Smooth muscle cell (in vitro differentiated cells): ENCODE results near the gene INCA1. TPM values are rescaled to one million over a fixed set of nuclear protein-coding genes. Genes with fewer than 3 reads are reported as not detected.

Experiments
- DNase-seq: peaks from one replicate; lab custom pipeline; 2025; ENCODE audit not compliant: unreplicated experiment; lab: John Stamatoyannopoulos, UW
- H2AFZ ChIP-seq: fragments of 200-600 bp; sonication (generic); 2 replicates; pipeline ENCODE4 v1.6.0; 2016; ENCODE audit warnings: antibody characterized with exemption, low read depth, mild to moderate bottlenecking
- H3F3A ChIP-seq: fragments of 200-600 bp; sonication (generic); 2 replicates; pipeline ENCODE4 v1.6.0; 2017; ENCODE audit warnings: antibody characterized with exemption, low read depth
- H3K27ac ChIP-seq: fragments of 200-600 bp; sonication (generic); 2 replicates; pipeline ENCODE4 v1.5.1; 2016; ENCODE audit warnings: low read depth, mild to moderate bottlenecking
- H3K27me3 ChIP-seq: fragments of 200-600 bp; sonication (generic); 2 replicates; pipeline ENCODE4 v1.6.1; 2016; ENCODE audit warnings: low read depth, mild to moderate bottlenecking
- H3K36me3 ChIP-seq: fragments of 200-600 bp; sonication (generic); 2 replicates; pipeline ENCODE4 v1.5.1; 2016; ENCODE audit warnings: low read depth
- H3K4me1 ChIP-seq: fragments of 200-600 bp; sonication (generic); 2 replicates; pipeline ENCODE4 v1.5.1; 2016; ENCODE audit warnings: low read depth
- H3K4me2 ChIP-seq: fragments of 200-600 bp; sonication (generic); 2 replicates; pipeline ENCODE4 v1.6.0; 2016; ENCODE audit warnings: mild to moderate bottlenecking
- H3K4me3 ChIP-seq: fragments of 200-600 bp; sonication (generic); 2 replicates; pipeline ENCODE4 v1.5.1; 2016; ENCODE audit warnings: mild to moderate bottlenecking
- H3K79me2 ChIP-seq: fragments of 200-600 bp; sonication (generic); 2 replicates; pipeline ENCODE4 v1.6.0; 2016; ENCODE audit warnings: low read depth, mild to moderate bottlenecking
- H3K9ac ChIP-seq: fragments of 200-600 bp; sonication (generic); 2 replicates; pipeline ENCODE4 v1.6.0; 2016; ENCODE audit warnings: low read depth
- H3K9me3 ChIP-seq: fragments of 200-600 bp; sonication (generic); replicated peaks from 2 replicates; pipeline ENCODE4 v1.5.1; 2016; ENCODE audit warnings: low read depth
- H4K20me1 ChIP-seq: fragments of 200-600 bp; sonication (generic); 2 replicates; pipeline ENCODE4 v1.6.0; 2016; ENCODE audit warnings: low read depth
- WGBS: methylation state at CpG from one replicate; pipeline ENCODE4 v1.1.7; 2016; ENCODE audit warnings: low lambda C conversion rate; 5-methylcytosine and 5-hydroxymethylcytosine counted together
- polyA plus RNA-seq: library from polyadenylated mRNA; unstranded; fragments of >200 nt; fragmentation: Nextera tagmentation; extraction: Ambion mirVana; gene quantifications from 2 replicates; pipeline ENCODE4 v1.2.1, GENCODE V29; 2016
- total RNA-seq: library from RNA; depleted of rRNA; stranded (reverse); fragments of >200 nt; gene quantifications from 2 replicates; pipeline ENCODE4 v1.2.3, GENCODE V29; 2014
- TF ChIP-seq, protein P1 (sequence below): fragments of 200-600 bp; sonication (generic); IDR thresholded peaks from 2 replicates; pipeline ENCODE4 v1.5.1; 2017; ENCODE audit warnings: borderline replicate concordance, mild to moderate bottlenecking, antibody characterized with exemption; ENCODE audit not compliant: insufficient read depth, poor library complexity, severe bottlenecking

Gene INCA1
- total and polyA plus RNA-seq, 2 experiments from 2014 or later: 1.4 TPM; not detected in 1

GRCh38 chr17:4974115-4974670 lies 23.1 kb downstream of the INCA1 start:
- Histone ChIP-seq H3F3A (peaks cover 3% of the 10 kb centered on the region), H3K9me3 (no peaks in the 10 kb centered on the region), H2AFZ (no peak overlapping the region), H3K4me3 (no peak overlapping the region), H3K27ac (no peak overlapping the region), H3K4me2 (no peak overlapping the region), H3K27me3 (no peaks in the 10 kb centered on the region), H3K79me2 (peaks cover 24% of the 10 kb centered on the region), H4K20me1 (peaks cover 49% of the 10 kb centered on the region), H3K36me3 (no peaks in the 10 kb centered on the region), H3K9ac (no peak overlapping the region), H3K4me1 (peaks cover 5% of the 10 kb centered on the region)
- no peak for DNase-seq
- TF ChIP-seq, protein P1, sequence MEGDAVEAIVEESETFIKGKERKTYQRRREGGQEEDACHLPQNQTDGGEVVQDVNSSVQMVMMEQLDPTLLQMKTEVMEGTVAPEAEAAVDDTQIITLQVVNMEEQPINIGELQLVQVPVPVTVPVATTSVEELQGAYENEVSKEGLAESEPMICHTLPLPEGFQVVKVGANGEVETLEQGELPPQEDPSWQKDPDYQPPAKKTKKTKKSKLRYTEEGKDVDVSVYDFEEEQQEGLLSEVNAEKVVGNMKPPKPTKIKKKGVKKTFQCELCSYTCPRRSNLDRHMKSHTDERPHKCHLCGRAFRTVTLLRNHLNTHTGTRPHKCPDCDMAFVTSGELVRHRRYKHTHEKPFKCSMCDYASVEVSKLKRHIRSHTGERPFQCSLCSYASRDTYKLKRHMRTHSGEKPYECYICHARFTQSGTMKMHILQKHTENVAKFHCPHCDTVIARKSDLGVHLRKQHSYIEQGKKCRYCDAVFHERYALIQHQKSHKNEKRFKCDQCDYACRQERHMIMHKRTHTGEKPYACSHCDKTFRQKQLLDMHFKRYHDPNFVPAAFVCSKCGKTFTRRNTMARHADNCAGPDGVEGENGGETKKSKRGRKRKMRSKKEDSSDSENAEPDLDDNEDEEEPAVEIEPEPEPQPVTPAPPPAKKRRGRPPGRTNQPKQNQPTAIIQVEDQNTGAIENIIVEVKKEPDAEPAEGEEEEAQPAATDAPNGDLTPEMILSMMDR: no peak
- 92% methylated on average over 9 of the region's 9 CpGs for WGBS

DNA sequence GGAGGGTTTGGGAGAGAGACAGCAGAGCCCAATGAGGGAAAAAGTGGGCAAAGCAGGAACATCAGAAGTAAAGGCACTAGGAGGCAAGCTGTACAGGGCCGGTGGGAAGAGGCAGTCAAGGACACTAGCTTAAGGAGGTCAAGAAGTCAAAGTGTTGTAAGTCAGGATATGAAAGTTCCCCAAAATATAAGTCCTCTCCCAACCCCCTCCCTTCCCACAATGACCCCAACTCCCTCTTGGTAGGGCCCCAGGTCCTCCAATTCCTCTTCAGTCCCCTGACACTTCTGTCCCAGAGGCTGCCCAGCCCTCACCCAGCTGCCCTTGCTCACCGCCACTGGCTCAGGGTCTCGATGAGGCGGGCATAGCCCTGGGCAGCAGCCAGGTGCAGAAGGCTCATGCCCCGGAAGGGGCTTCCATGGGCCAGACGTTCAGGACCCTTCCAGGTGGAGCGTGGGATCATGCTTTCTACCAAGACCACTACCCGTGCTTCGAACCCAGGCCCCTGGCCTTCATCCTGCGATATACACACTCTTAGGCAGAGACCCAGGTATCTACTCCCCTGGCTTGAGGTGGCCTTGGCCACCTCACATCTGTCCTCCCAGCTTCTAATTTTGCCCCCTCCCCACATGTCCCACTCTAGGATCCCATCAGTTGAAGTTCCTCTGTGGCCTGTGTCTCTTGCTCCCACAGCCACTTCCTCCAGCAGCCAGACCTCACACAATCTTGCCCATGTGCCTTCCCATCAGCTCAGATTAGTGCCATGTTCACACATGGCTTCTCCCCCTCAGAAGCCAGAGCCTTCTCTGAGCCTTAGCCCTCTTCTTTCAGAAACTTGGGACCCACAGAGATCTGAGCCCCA lies 23.8 kb downstream of the INCA1 start:
- Histone ChIP-seq H3K79me2 (peaks cover 24% of the 10 kb centered on the region), H3K27me3 (no peaks in the 10 kb centered on the region), H3K36me3 (no peaks in the 10 kb centered on the region), H4K20me1 (peaks cover 49% of the 10 kb centered on the region), H3K4me1 (peaks cover 5% of the 10 kb centered on the region), H3K4me3 (no peak overlapping the region), H3K27ac (no peak overlapping the region), H2AFZ (no peak overlapping the region), H3F3A (peaks cover 3% of the 10 kb centered on the region), H3K4me2 (no peak overlapping the region), H3K9me3 (no peaks in the 10 kb centered on the region), H3K9ac (no peak overlapping the region)
- DNase-seq: no peak
- 96% methylated on average over 10 of the region's 10 CpGs for WGBS
- TF ChIP-seq, protein P1: no peak

- Histone ChIP-seq H3K79me2 (peaks cover 24% of the 10 kb centered on the region), H3K9ac (no peak overlapping the region)
Observed at GRCh38 chr17:4972752-4973151, 24.6 kb downstream of the INCA1 start.

More at GRCh38 chr17:4972752-4973151, 24.6 kb downstream of the INCA1 start:
- no peak overlapping the region for H3K27ac ChIP-seq
- no peak overlapping the region for H3K4me3 ChIP-seq
- H3K36me3 ChIP-seq: no peaks in the 10 kb centered on the region
- WGBS: 48% methylated on average over 10 of the region's 12 CpGs
- H4K20me1 ChIP-seq: peaks cover 49% of the 10 kb centered on the region
- H2AFZ ChIP-seq: no peak overlapping the region
- no peaks in the 10 kb centered on the region for H3K27me3 ChIP-seq
- no peaks in the 10 kb centered on the region for H3K9me3 ChIP-seq
- peaks cover 5% of the 10 kb centered on the region for H3K4me1 ChIP-seq
- TF ChIP-seq, protein P1: no peak
- DNase-seq: no peak
- H3K4me2 ChIP-seq: no peak overlapping the region
- H3F3A ChIP-seq: peaks cover 3% of the 10 kb centered on the region
